ENCODE results near the gene PLOD2. TPM values are rescaled to one million over a fixed set of nuclear protein-coding genes. Genes with fewer than 3 reads are reported as not detected.

The PLOD2 gene
- total and polyA plus RNA-seq, 2 of the 8 experiments (the other 6 are each of a cell fraction or from before 2014, with no cell fraction given) = 4.0 to 28.7 TPM

GRCh38 chr3:146159037-146159436, 1.9 kb downstream of the PLOD2 start:
- H2BK5ac ChIP-seq (ENCODE audit: low read depth, low read length) = no peak overlapping the region
- no peak overlapping the region for H2BK15ac ChIP-seq (ENCODE audit: low read length)
- H3K79me1 ChIP-seq (ENCODE audit: low read depth, low read length) = no peaks in the 10 kb centered on the region; the same call in 1 of the 2 replicates
- no peaks in the 10 kb centered on the region for H3K9me3 ChIP-seq (ENCODE audit: insufficient read depth in 2 of 2, low read depth in 1 of 2, low read length in 1 of 2)
- DNase-seq (ENCODE audit: low read depth in 1 of 2, low spot score in 2 of 2) (no peak), FAIRE-seq (no peak)
- H3K14ac ChIP-seq (ENCODE audit: insufficient read length) = no peak overlapping the region
- H3K56ac ChIP-seq (replicated peaks; ENCODE audit: insufficient read length, low read depth, low read length) = no peak overlapping the region
- no peak overlapping the region for H3K27ac ChIP-seq (ENCODE audit: low read depth, low read length)
- no peak overlapping the region for H2BK12ac ChIP-seq (ENCODE audit: low read depth, low read length)
- H3K23ac ChIP-seq (ENCODE audit: insufficient read length) = no peak overlapping the region
- no peak overlapping the region for H4K8ac ChIP-seq (ENCODE audit: extremely low read depth, insufficient read depth, low read length)
- H3K4me2 ChIP-seq (ENCODE audit: insufficient read depth in 1 of 2, low read depth in 2 of 2, low read length in 2 of 2) = peak overlapping the region; percentile 11 to 93; a peak in 2 of 4 replicates
- POLR2A ChIA-PET (ENCODE audit: partially characterized antibody) = no interaction called here
- peaks cover 11% of the 10 kb centered on the region for H3K23me2 ChIP-seq (ENCODE audit: low read depth, low read length)
- peaks cover 0 to 6% (median 1%) of the 10 kb centered on the region in 4 experiments; a peak in 3 of 7 replicates for H3K27me3 ChIP-seq (replicated peaks in 1 of 4; ENCODE audit: control insufficient read depth in 3 of 4, extremely low read depth in 1 of 4, insufficient read depth in 3 of 4, low read length in 3 of 4)
- H3K4me3 ChIP-seq (ENCODE audit: extremely low read depth in 1 of 4, insufficient read depth in 2 of 4, low read depth in 3 of 4, low read length in 4 of 4) = peak overlapping the region in 1 of 4 experiments; percentile 89; a peak in 2 of 8 replicates
- no peak overlapping the region for H3K4ac ChIP-seq (replicated peaks; ENCODE audit: insufficient read length, low read depth, low read length)
- no peak overlapping the region for H3K18ac ChIP-seq (ENCODE audit: extremely low read depth, low read length)
- H3K4me1 ChIP-seq (replicated peaks in 1 of 4; ENCODE audit: control insufficient read depth in 3 of 4, insufficient read depth in 4 of 4, low read length in 3 of 4) = peaks cover 0 to 7% (median 3%) of the 10 kb centered on the region in 4 experiments; a peak in 3 of 7 replicates
- no peak overlapping the region for H2BK20ac ChIP-seq (ENCODE audit: low read length)
- H3K36me3 ChIP-seq (ENCODE audit: control insufficient read depth in 2 of 4, insufficient read depth in 4 of 4, low read length in 3 of 4) = no peaks in the 10 kb centered on the region
- H4K20me1 ChIP-seq (replicated peaks in 1 of 2; ENCODE audit: control insufficient read depth in 1 of 2, insufficient read depth in 2 of 2, low read length in 2 of 2) = no peaks in the 10 kb centered on the region
- WGBS, 2 experiments (ENCODE audit: extremely low coverage in 1 of 2, insufficient coverage in 1 of 2, insufficient read length in 1 of 2, insufficient replicate concordance in 2 of 2, low coverage in 1 of 2, low lambda C conversion rate in 2 of 2, missing lambda C conversion rate in 1 of 2) = 84% methylated on average over 4 of the region's 4 CpGs; no CpG with 5 or more reads in 1 of the 2 experiments
- no peak overlapping the region for H3K9ac ChIP-seq (replicated peaks in 1 of 4; ENCODE audit: extremely low read depth in 1 of 4, low read depth in 3 of 4, low read length in 3 of 4)
- no peak overlapping the region for H2BK120ac ChIP-seq (replicated peaks; ENCODE audit: low read depth, low read length)
- H2AK5ac ChIP-seq (ENCODE audit: low read depth, low read length) = no peak overlapping the region
- no peak overlapping the region for H4K5ac ChIP-seq (ENCODE audit: insufficient read length, low read depth, low read length)
- CTCF ChIA-PET (ENCODE audit: partially characterized antibody) = interaction anchor here (0.6 to 3.2 kb wide), 5 partner anchors 9 to 385 kb away, joined by 3 to 19 read pairs (median 6); partner anchors contain the start of gene PLSCR1
- no peak overlapping the region for H4K91ac ChIP-seq (replicated peaks; ENCODE audit: insufficient read length, low read length)
- peaks cover 0 to 53% of the 10 kb centered on the region in 2 experiments; a peak in 3 of 4 replicates for H3K79me2 ChIP-seq (ENCODE audit: control insufficient read depth in 1 of 2, insufficient read depth in 2 of 2, low read length in 2 of 2)
- no peak overlapping the region for H2AFZ ChIP-seq (ENCODE audit: low read length)
- TF ChIP-seq POLR2A (IDR thresholded peaks at IDR 0.05; ENCODE audit: control extremely low read depth in 1 of 2, low read depth in 2 of 2, low read length in 2 of 2) (no peak), USF2 (IDR thresholded peaks at IDR 0.05; ENCODE audit: low read length) (no peak), BACH1 (IDR thresholded peaks at IDR 0.05; ENCODE audit: low read length) (no peak), NANOG (IDR thresholded peaks at IDR 0.05; ENCODE audit: insufficient read depth, low read depth, low read length, poor library complexity, severe bottlenecking) (no peak), CHD1 (IDR thresholded peaks at IDR 0.05; ENCODE audit: low read depth, low read length) (no peak), TBP (IDR thresholded peaks at IDR 0.05; ENCODE audit: low read depth, low read length) (no peak), TCF12 (IDR thresholded peaks at IDR 0.05; ENCODE audit: low read depth, low read length) (no peak), POLR2AphosphoS5 (IDR thresholded peaks at IDR 0.05; ENCODE audit: low read depth, low read length) (no peak), POU5F1 (IDR thresholded peaks at IDR 0.05; ENCODE audit: low read depth, low read length) (no peak), ASH2L (IDR thresholded peaks at IDR 0.05; ENCODE audit: low read length) (no peak), SIX5 (IDR thresholded peaks at IDR 0.05; ENCODE audit: low read depth, low read length) (no peak), CBX5 (IDR thresholded peaks at IDR 0.05; ENCODE audit: low read depth, low read length) (no peak), KDM4A (IDR thresholded peaks at IDR 0.05; ENCODE audit: low read depth, low read length, severe bottlenecking) (no peak), SIN3A (conservative IDR thresholded peaks at IDR 0.05 in 1 of 2, IDR thresholded peaks at IDR 0.05 in 1 of 2; ENCODE audit: low read depth in 1 of 2, low read length in 2 of 2) (no peak)

Data from H1 (cell line).